Ascending aorta (tissue), 2 donors: ENCODE measurements around the gene POLR3H. TPM values are rescaled to one million over a fixed set of nuclear protein-coding genes. Genes with fewer than 3 reads are reported as not detected.

Source experiments
- DNase-seq, 2 donors: peaks; one replicate each; pipeline ENCODE4 v3.0.0-alpha.2; 2019; ENCODE audit warnings: low spot score in 2 of 2
- H3K27ac ChIP-seq, 2 donors: fragments of 200-600 bp; sonication (generic); one replicate each; pipeline ENCODE4 v1.5.1; 2016 to 2017; ENCODE audit warnings: mild to moderate bottlenecking in 1 of 2
- H3K27me3 ChIP-seq: fragments of 200-600 bp; sonication (generic); one replicate; pipeline ENCODE4 v1.5.1; 2017
- H3K36me3 ChIP-seq, 2 donors: fragments of 200-600 bp; sonication (generic); one replicate each; pipeline ENCODE4 v1.5.1; 2016
- H3K4me1 ChIP-seq, 2 donors: fragments of 200-600 bp; sonication (generic); one replicate each; pipeline ENCODE4 v1.5.1; 2016 to 2017; ENCODE audit warnings: mild to moderate bottlenecking in 1 of 2
- H3K4me3 ChIP-seq, 2 donors: fragments of 200-600 bp; sonication (generic); one replicate each; pipeline ENCODE4 v1.5.1; 2016 to 2017; ENCODE audit warnings: mild to moderate bottlenecking in 1 of 2
- H3K9me3 ChIP-seq, 2 donors: fragments of 200-600 bp; sonication (generic); one replicate each; pipeline ENCODE4 v1.5.1; 2016
- CTCF ChIP-seq, 3 experiments: fragments of 200-600 bp in 2 of 3; fragments of 450-650 bp in 1 of 3; sonication (generic) in 2 of 3; IDR thresholded peaks; one replicate each; pipeline ENCODE4 v1.5.1; 2016 to 2019; ENCODE audit warnings: antibody characterized with exemption in 3 of 3, mild to moderate bottlenecking in 1 of 3, moderate library complexity in 1 of 3
- intact Hi-C: fragments of 100-400 bp; cut with DNase I; formaldehyde crosslinking; loops from one replicate; pipeline ENCODE4 v1.15.1; 2023
- total RNA-seq: library from RNA; depleted of rRNA; stranded (reverse); fragments of >200 nt; gene quantifications from one replicate; pipeline ENCODE4 v1.1.0, GENCODE V29; 2016

Gene POLR3H
- total RNA-seq, 1 donor from 2014 or later, result 34.7 TPM

GRCh38 chr22:41528132-41528766 is 16.0 kb downstream of the POLR3H start:
- Histone ChIP-seq H3K27ac (no peak overlapping the region), H3K27me3 (no peaks in the 10 kb centered on the region), H3K36me3 (peaks cover 64% of the 10 kb centered on the region in 2 donors), H3K4me1 (peaks cover 22 to 30% of the 10 kb centered on the region in 2 donors), H3K9me3 (no peaks in the 10 kb centered on the region), H3K4me3 (no peak overlapping the region)
- TF ChIP-seq CTCF (IDR thresholded peaks at IDR 0.05), result no peak
- intact Hi-C loops, result loop anchor here (10.0 kb wide), 1 partner anchor 603 kb away; no protein-coding TSS in a partner anchor
- DNase-seq, result no peak

GRCh38 chr22:41526830-41527799 is 17.2 kb downstream of the POLR3H start:
- intact Hi-C loops, result loop anchor here (10.0 kb wide), 1 partner anchor 602 kb away; no protein-coding TSS in a partner anchor
- Histone ChIP-seq H3K27me3 (no peaks in the 10 kb centered on the region), H3K9me3 (no peaks in the 10 kb centered on the region), H3K27ac (peak overlapping the region; percentile 94 to 96), H3K4me3 (no peak overlapping the region), H3K4me1 (peaks cover 24 to 31% of the 10 kb centered on the region in 2 donors), H3K36me3 (peaks cover 59 to 61% of the 10 kb centered on the region in 2 donors)
- peak; percentile 77 to 88 (median 81) for TF ChIP-seq CTCF (IDR thresholded peaks at IDR 0.05)
- DNase-seq, result peak in 1 of 2 donors; percentile 75

GRCh38 chr22:41526226-41526829 is 17.9 kb downstream of the POLR3H start:
- Histone ChIP-seq H3K27ac (peak overlapping the region; percentile 94 to 96), H3K36me3 (peaks cover 53 to 55% of the 10 kb centered on the region in 2 donors), H3K27me3 (no peaks in the 10 kb centered on the region), H3K9me3 (no peaks in the 10 kb centered on the region), H3K4me1 (peaks cover 24 to 31% of the 10 kb centered on the region in 2 donors), H3K4me3 (no peak overlapping the region)
- no peak for DNase-seq
- TF ChIP-seq CTCF (IDR thresholded peaks at IDR 0.05), result no peak
- intact Hi-C loops, result loop anchor here (10.0 kb wide), 1 partner anchor 602 kb away; no protein-coding TSS in a partner anchor

- DNase-seq, result no peak
- Histone ChIP-seq H3K4me3 (no peak overlapping the region), H3K27ac (peak overlapping the region; percentile 94 to 96), H3K36me3 (peaks cover 46 to 49% of the 10 kb centered on the region in 2 donors), H3K27me3 (no peaks in the 10 kb centered on the region), H3K9me3 (no peaks in the 10 kb centered on the region), H3K4me1 (peaks cover 24 to 31% of the 10 kb centered on the region in 2 donors)
- no peak for TF ChIP-seq CTCF (IDR thresholded peaks at IDR 0.05)
- intact Hi-C loops, result loop anchor here (10.0 kb wide), 1 partner anchor 601 kb away; no protein-coding TSS in a partner anchor
Measured at GRCh38 chr22:41525450-41526225, 18.6 kb downstream of the POLR3H start.
